ENCODE data around the gene LRRC1. TPM values are rescaled to one million over a fixed set of nuclear protein-coding genes. Genes with fewer than 3 reads are reported as not detected.

LRRC1 gene
- total and polyA plus RNA-seq, 2 of the 8 experiments (the other 6 are each of a cell fraction or from before 2014, with no cell fraction given): 6.7 to 15.9 TPM

DNA sequence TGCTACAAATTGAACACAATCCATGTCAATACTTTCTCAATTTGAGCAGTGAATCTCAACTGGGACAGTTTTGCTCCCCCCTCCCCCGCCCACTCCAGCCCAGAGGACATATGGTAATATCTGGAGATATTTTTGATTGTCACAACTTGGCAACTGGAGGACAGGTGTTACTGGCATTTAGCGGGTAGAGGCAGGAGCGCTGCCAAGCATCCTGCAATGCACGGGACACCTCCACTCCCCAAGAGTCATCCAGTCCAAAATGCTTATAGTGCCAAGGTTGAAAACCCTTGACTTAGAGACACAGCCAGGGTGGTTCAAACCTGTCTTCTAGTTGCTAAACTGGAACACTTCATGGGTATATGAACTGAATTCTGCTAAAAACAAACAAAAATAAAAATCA, 26.9 kb upstream of the LRRC1 start:
- no peak overlapping the region for H2AFZ ChIP-seq (ENCODE audit: low read length)
- ChIA-PET POLR2A (ENCODE audit: partially characterized antibody) (no interaction called here), CTCF (ENCODE audit: partially characterized antibody) (no interaction called here)
- WGBS, 2 experiments (ENCODE audit: extremely low coverage in 1 of 2, insufficient coverage in 1 of 2, insufficient read length in 1 of 2, insufficient replicate concordance in 2 of 2, low coverage in 1 of 2, low lambda C conversion rate in 2 of 2, missing lambda C conversion rate in 1 of 2): 72% methylated on average over 4 of the region's 4 CpGs; no CpG with 5 or more reads in 1 of the 2 experiments
- no peak overlapping the region for H3K27ac ChIP-seq (ENCODE audit: low read depth, low read length)
- H3K4me2 ChIP-seq (ENCODE audit: insufficient read depth in 1 of 2, low read depth in 2 of 2, low read length in 2 of 2): no peak overlapping the region
- H3K23me2 ChIP-seq (ENCODE audit: low read depth, low read length): no peaks in the 10 kb centered on the region
- H4K91ac ChIP-seq (replicated peaks; ENCODE audit: insufficient read length, low read length): no peak overlapping the region
- no peak overlapping the region for H3K4me3 ChIP-seq (ENCODE audit: extremely low read depth in 1 of 4, insufficient read depth in 2 of 4, low read depth in 3 of 4, low read length in 4 of 4)
- H2BK20ac ChIP-seq (ENCODE audit: low read length): no peak overlapping the region
- H3K9me3 ChIP-seq (ENCODE audit: insufficient read depth in 2 of 2, low read depth in 1 of 2, low read length in 1 of 2): 0 out of 4 replicates have a peak, but pooled peaks cover 0 to under 1% of the 10 kb centered on the region in 2 experiments
- H2BK12ac ChIP-seq (ENCODE audit: low read depth, low read length): no peak overlapping the region
- H3K36me3 ChIP-seq (ENCODE audit: control insufficient read depth in 2 of 4, insufficient read depth in 4 of 4, low read length in 3 of 4): no peaks in the 10 kb centered on the region
- H3K4ac ChIP-seq (replicated peaks; ENCODE audit: insufficient read length, low read depth, low read length): no peak overlapping the region
- no peaks in the 10 kb centered on the region for H3K4me1 ChIP-seq (replicated peaks in 1 of 4; ENCODE audit: control insufficient read depth in 3 of 4, insufficient read depth in 4 of 4, low read length in 3 of 4)
- no peak overlapping the region for H3K9ac ChIP-seq (replicated peaks in 1 of 4; ENCODE audit: extremely low read depth in 1 of 4, low read depth in 3 of 4, low read length in 3 of 4)
- H3K27me3 ChIP-seq (replicated peaks in 1 of 4; ENCODE audit: control insufficient read depth in 3 of 4, extremely low read depth in 1 of 4, insufficient read depth in 3 of 4, low read length in 3 of 4): no peaks in the 10 kb centered on the region
- DNase-seq (ENCODE audit: low read depth in 1 of 2, low spot score in 2 of 2) (no peak), FAIRE-seq (no peak)
- H2BK5ac ChIP-seq (ENCODE audit: low read depth, low read length): no peak overlapping the region
- no peak overlapping the region for H3K56ac ChIP-seq (replicated peaks; ENCODE audit: insufficient read length, low read depth, low read length)
- no peak overlapping the region for H4K5ac ChIP-seq (ENCODE audit: insufficient read length, low read depth, low read length)
- H3K14ac ChIP-seq (ENCODE audit: insufficient read length): no peak overlapping the region
- no peaks in the 10 kb centered on the region for H4K20me1 ChIP-seq (replicated peaks in 1 of 2; ENCODE audit: control insufficient read depth in 1 of 2, insufficient read depth in 2 of 2, low read length in 2 of 2)
- no peak overlapping the region for H2AK5ac ChIP-seq (ENCODE audit: low read depth, low read length)
- no peaks in the 10 kb centered on the region for H3K79me2 ChIP-seq (ENCODE audit: control insufficient read depth in 1 of 2, insufficient read depth in 2 of 2, low read length in 2 of 2)
- H2BK15ac ChIP-seq (ENCODE audit: low read length): no peak overlapping the region
- no peak overlapping the region for H3K18ac ChIP-seq (ENCODE audit: extremely low read depth, low read length)
- no peak overlapping the region for H2BK120ac ChIP-seq (replicated peaks; ENCODE audit: low read depth, low read length)
- H4K8ac ChIP-seq (ENCODE audit: extremely low read depth, insufficient read depth, low read length): no peak overlapping the region
- no peaks in the 10 kb centered on the region for H3K79me1 ChIP-seq (ENCODE audit: low read depth, low read length)
- H3K23ac ChIP-seq (ENCODE audit: insufficient read length): no peak overlapping the region
- TF ChIP-seq SAP30 (IDR thresholded peaks at IDR 0.05; ENCODE audit: insufficient read depth, insufficient replicate concordance, low read length) (no peak), SIRT6 (IDR thresholded peaks at IDR 0.05; ENCODE audit: low read length) (no peak), TCF12 (IDR thresholded peaks at IDR 0.05; ENCODE audit: low read depth, low read length) (no peak), ZNF274 (IDR thresholded peaks at IDR 0.05; ENCODE audit: borderline replicate concordance, extremely low read depth, low read length) (no peak), CHD2 (IDR thresholded peaks at IDR 0.05; ENCODE audit: low read length) (no peak), NRF1 (IDR thresholded peaks at IDR 0.05; ENCODE audit: low read depth, low read length) (no peak), KDM5A (IDR thresholded peaks at IDR 0.05; ENCODE audit: low read length) (no peak), MAFK (IDR thresholded peaks at IDR 0.05; ENCODE audit: low read depth, low read length) (no peak), SP4 (IDR thresholded peaks at IDR 0.05; ENCODE audit: low read length) (no peak), RNF2 (IDR thresholded peaks at IDR 0.05; ENCODE audit: borderline replicate concordance, low read depth, low read length, missing control alignments, poor library complexity, severe bottlenecking) (no peak), POLR2AphosphoS5 (IDR thresholded peaks at IDR 0.05; ENCODE audit: low read depth, low read length) (no peak), RAD21 (IDR thresholded peaks at IDR 0.05 in 1 of 2, conservative IDR thresholded peaks at IDR 0.05 in 1 of 2; ENCODE audit: low read depth in 2 of 2, low read length in 2 of 2) (no peak), RBBP5 (IDR thresholded peaks at IDR 0.05; ENCODE audit: borderline replicate concordance, low read depth, low read length) (no peak)
